Prostate gland (tissue), 2 donors: ENCODE data around the gene ARHGEF39. TPM values are rescaled to one million over a fixed set of nuclear protein-coding genes. Genes with fewer than 3 reads are reported as not detected.

ENCODE experiments used
- DNase-seq: peaks from one replicate; pipeline ENCODE4 v3.0.0-alpha.2; 2019; ENCODE audit warnings: low spot score
- H3K27ac ChIP-seq, 2 donors: fragments of 200-600 bp; sonication (generic); 2 replicates each; pipeline ENCODE4 v1.5.1; 2017 to 2019
- H3K27me3 ChIP-seq: fragments of 200-600 bp; sonication (generic); replicated peaks from 2 replicates; pipeline ENCODE4 v1.5.1; 2019; ENCODE audit not compliant: insufficient read depth
- H3K36me3 ChIP-seq, 2 donors: fragments of 200-600 bp; sonication (generic); 1 replicate in 1 of 2; 2 replicates in 1 of 2; pipeline versions ENCODE4 v1.5.1 to v1.8.1; 2017 to 2019
- H3K4me1 ChIP-seq: fragments of 200-600 bp; sonication (generic); replicated peaks from 2 replicates; pipeline ENCODE4 v1.5.1; 2019
- H3K4me3 ChIP-seq, 2 donors: fragments of 200-600 bp; sonication (generic); 2 replicates each; pipeline ENCODE4 v1.5.1; 2017 to 2019
- H3K9me3 ChIP-seq: fragments of 200-600 bp; sonication (generic); 2 replicates; pipeline ENCODE4 v1.5.1; 2017
- CTCF ChIP-seq, 4 experiments: fragments of 200-600 bp in 2 of 4; fragments of 450-650 bp in 2 of 4; sonication (generic) in 2 of 4; IDR thresholded peaks; 1 replicate in 3 of 4; 2 replicates in 1 of 4; pipeline ENCODE4 v1.5.1; 2016 to 2019; ENCODE audit warnings: antibody characterized with exemption in 4 of 4, mild to moderate bottlenecking in 2 of 4, moderate library complexity in 2 of 4
- POLR2A ChIP-seq: fragments of 450-650 bp; IDR thresholded peaks from one replicate; pipeline ENCODE4 v1.6.1; 2016; ENCODE audit warnings: antibody characterized with exemption, mild to moderate bottlenecking
- POLR2AphosphoS5 ChIP-seq: sonication (generic); formaldehyde crosslinking; IDR thresholded peaks from one replicate; pipeline ENCODE4 v1.6.1; 2017; ENCODE audit warnings: antibody characterized with exemption
- WGBS: methylation state at CpG from one replicate; pipeline ENCODE4 v1.1.5; 2018; 5-methylcytosine and 5-hydroxymethylcytosine counted together
- intact Hi-C: fragments of 100-400 bp; cut with DNase I; formaldehyde crosslinking; loops from one replicate; pipeline ENCODE4 v1.14.2; 2022
- microRNA-seq: library from miRNA; unstranded; fragments of <30 nt; microRNA quantifications from one replicate; pipeline ENCODE4, GENCODE V29; 2016
- small RNA-seq, 2 donors: library from RNA; depleted of rRNA; stranded (forward); fragments of <200 nt; gene quantifications; one replicate each; pipeline ENCODE3, GENCODE V24; 2016
- total RNA-seq, 2 donors: library from RNA; depleted of rRNA; stranded (reverse); fragments of >200 nt; gene quantifications; one replicate each; pipeline ENCODE4 v1.1.0, GENCODE V29; 2016

The ARHGEF39 gene
- total RNA-seq, 2 donors from 2014 or later: 1.1 to 1.8 TPM

- Histone ChIP-seq H3K9me3 (no peaks in the 10 kb centered on the region), H3K4me1 (peaks cover 13% of the 10 kb centered on the region), H3K27me3 (no peaks in the 10 kb centered on the region), H3K4me3 (no peak overlapping the region), H3K36me3 (peaks cover 2 to 5% of the 10 kb centered on the region in 2 donors), H3K27ac (no peak overlapping the region)
- whole genome bisulfite sequencing: 70% methylated on average over 13 of the region's 13 CpGs
- TF ChIP-seq POLR2AphosphoS5: no peak
- no peak for TF ChIP-seq CTCF (IDR thresholded peaks at IDR 0.05)
- TF ChIP-seq POLR2A: no peak
- intact Hi-C loops: loop anchor here (5.0 to 10.0 kb wide), 3 partner anchors 38 to 495 kb away; partner anchors contain the start of gene ATOSB
- no peak for DNase-seq
These were observed 55.2 kb downstream of the ARHGEF39 start for GRCh38 chr9:35609820-35610163.

Small RNA genes lying within 50 kb of the gene (microRNA-seq; reads per million reads assigned to microRNA genes)
- gene MIR6852: 0.75 reads per million

Small RNA genes lying within 50 kb of the gene (small RNA-seq; reads per million reads assigned to genes)
- gene RMRP: 0 reads per million in 2 donors
- gene RN7SL22P: 0 reads per million in 2 donors

Other genes starting within 250 kb of the ARHGEF39 start
- gene RUSC2, start 175.1 kb downstream of the ARHGEF39 start, total RNA-seq: 10 to 100 TPM; 13.6 to 33.1 TPM
- 10 to 100 TPM; 40.2 to 67.3 TPM for gene TESK1, start 59.9 kb downstream of the ARHGEF39 start, total RNA-seq
- 1 to 10 TPM; 3.0 to 3.2 TPM for gene CD72, start 46.8 kb downstream of the ARHGEF39 start, total RNA-seq
- under 1 TPM; 0.18 to 0.68 TPM for gene SIT1, start 14.3 kb downstream of the ARHGEF39 start, total RNA-seq
- over 10,000 TPM in 1 of 2 donors, 1,000 to 10,000 TPM in 1; 1,879 to 13,864 TPM for gene RMRP, start 7.2 kb downstream of the ARHGEF39 start, total RNA-seq
- 10 to 100 TPM; 22.8 to 26.2 TPM for gene CCDC107, start 6.9 kb downstream of the ARHGEF39 start, total RNA-seq
- not detected for gene CA9, start 8.7 kb upstream of the ARHGEF39 start, total RNA-seq
- 1,000 to 10,000 TPM; 1,037 to 1,042 TPM for gene TPM2, start 24.7 kb upstream of the ARHGEF39 start, total RNA-seq
- 100 to 1,000 TPM; 167 to 315 TPM for gene TLN1, start 67.0 kb upstream of the ARHGEF39 start, total RNA-seq
- gene CREB3, start 67.5 kb upstream of the ARHGEF39 start, total RNA-seq: 100 to 1,000 TPM in 1 of 2 donors, 10 to 100 TPM in 1; 60.9 to 120 TPM
- 10 to 100 TPM; 48.5 to 55.4 TPM for gene GBA2, start 84.0 kb upstream of the ARHGEF39 start, total RNA-seq
- 10 to 100 TPM; 19.4 to 30.3 TPM for gene RGP1, start 84.1 kb upstream of the ARHGEF39 start, total RNA-seq
- gene MSMP, start 89.1 kb upstream of the ARHGEF39 start, total RNA-seq: not detected
- 10 to 100 TPM; 17.3 to 33.2 TPM for gene NPR2, start 126.4 kb upstream of the ARHGEF39 start, total RNA-seq
- 1 to 10 TPM in 1 of 2 donors, under 1 TPM in 1; 0.68 to 9.2 TPM for gene SPAG8, start 147.1 kb upstream of the ARHGEF39 start, total RNA-seq
- 10 to 100 TPM; 38.6 to 39.7 TPM for gene HINT2, start 149.8 kb upstream of the ARHGEF39 start, total RNA-seq
- 1 to 10 TPM in 1 of 2 donors, under 1 TPM in 1; 0.46 to 5.1 TPM for gene FAM221B, start 163.5 kb upstream of the ARHGEF39 start, total RNA-seq
- gene TMEM8B, start 164.0 kb upstream of the ARHGEF39 start, total RNA-seq: 10 to 100 TPM; 15.8 to 25.9 TPM
- not detected for gene OR13J1, start 205.2 kb upstream of the ARHGEF39 start, total RNA-seq
- gene HRCT1, start 241.0 kb upstream of the ARHGEF39 start, total RNA-seq: 1 to 10 TPM; 1.3 to 1.5 TPM
- 10 to 100 TPM in 1 of 2 donors, under 1 TPM in 1; 0.64 to 31.4 TPM for gene SPAAR, start 244.3 kb upstream of the ARHGEF39 start, total RNA-seq